Measurements from ENCODE around the gene NUDT16L1. TPM values are rescaled to one million over a fixed set of nuclear protein-coding genes. Genes with fewer than 3 reads are reported as not detected.
"Not testable (repeated sequence)": the region's sequence is repeated elsewhere in the genome, so short reads cannot be mapped to it uniquely, and the experiment has no call there.

NUDT16L1 gene
- total and polyA plus RNA-seq, 2 donors (not counting 1 experiment from before 2014, with no cell fraction given) = 14.0 to 21.5 TPM

DNA sequence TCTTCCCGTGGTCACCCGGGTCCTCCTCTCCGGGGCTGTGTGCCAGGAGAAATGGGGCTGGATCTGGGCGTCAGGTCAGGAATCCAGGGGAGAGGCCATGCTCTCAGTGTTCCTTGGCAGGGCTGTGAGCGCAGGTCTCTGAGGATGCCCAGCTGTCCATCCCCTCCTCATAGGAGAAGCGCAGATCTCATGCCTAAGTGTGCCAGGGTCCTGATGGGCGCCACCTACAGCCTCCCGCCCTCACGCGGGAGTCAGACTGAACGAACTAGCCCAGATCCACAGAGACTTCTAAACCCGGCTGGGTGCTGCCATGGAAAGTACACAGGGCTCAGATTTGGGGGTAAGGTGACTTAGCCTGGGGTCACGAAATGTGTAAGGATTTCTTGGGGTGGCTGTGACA, 44.4 kb upstream of the NUDT16L1 start:
- no peak overlapping the region for H3K9ac ChIP-seq (ENCODE audit: insufficient read depth, low read length)
- H3K4me1 ChIP-seq (ENCODE audit: control insufficient read depth, extremely low read depth, insufficient read depth, low read length) = no peaks in the 10 kb centered on the region
- H3K27ac ChIP-seq (ENCODE audit: insufficient read depth, low read length) = no peak overlapping the region
- H3K4me3 ChIP-seq (replicated peaks in 1 of 4; ENCODE audit: control extremely low read depth in 1 of 4, insufficient read depth in 1 of 4, low read depth in 3 of 4, low read length in 4 of 4) = no peak overlapping the region
- H3K79me2 ChIP-seq (ENCODE audit: control insufficient read depth, insufficient read depth, low read length) = peaks cover 11% of the 10 kb centered on the region
- no peak for DNase-seq (ENCODE audit: low read depth in 2 of 2)
- no peaks in the 10 kb centered on the region for H3K27me3 ChIP-seq (ENCODE audit: control insufficient read depth, insufficient read depth, low read length)
- TF ChIP-seq EZH2 (IDR thresholded peaks at IDR 0.05; ENCODE audit: low read length, missing control alignments) = no peak
- no peaks in the 10 kb centered on the region for H4K20me1 ChIP-seq (ENCODE audit: control insufficient read depth, extremely low read depth, insufficient read depth, low read length)
- no peaks in the 10 kb centered on the region for H3K9me3 ChIP-seq (ENCODE audit: control insufficient read depth, insufficient read depth, low read depth, low read length)
- no peak overlapping the region for H3K4me2 ChIP-seq (ENCODE audit: extremely low read depth, insufficient read depth, low read length)
- no peak overlapping the region for H2AFZ ChIP-seq (ENCODE audit: low read length)
- peaks cover 5% of the 10 kb centered on the region for H3K36me3 ChIP-seq (ENCODE audit: control insufficient read depth, insufficient read depth, low read length)

DNA sequence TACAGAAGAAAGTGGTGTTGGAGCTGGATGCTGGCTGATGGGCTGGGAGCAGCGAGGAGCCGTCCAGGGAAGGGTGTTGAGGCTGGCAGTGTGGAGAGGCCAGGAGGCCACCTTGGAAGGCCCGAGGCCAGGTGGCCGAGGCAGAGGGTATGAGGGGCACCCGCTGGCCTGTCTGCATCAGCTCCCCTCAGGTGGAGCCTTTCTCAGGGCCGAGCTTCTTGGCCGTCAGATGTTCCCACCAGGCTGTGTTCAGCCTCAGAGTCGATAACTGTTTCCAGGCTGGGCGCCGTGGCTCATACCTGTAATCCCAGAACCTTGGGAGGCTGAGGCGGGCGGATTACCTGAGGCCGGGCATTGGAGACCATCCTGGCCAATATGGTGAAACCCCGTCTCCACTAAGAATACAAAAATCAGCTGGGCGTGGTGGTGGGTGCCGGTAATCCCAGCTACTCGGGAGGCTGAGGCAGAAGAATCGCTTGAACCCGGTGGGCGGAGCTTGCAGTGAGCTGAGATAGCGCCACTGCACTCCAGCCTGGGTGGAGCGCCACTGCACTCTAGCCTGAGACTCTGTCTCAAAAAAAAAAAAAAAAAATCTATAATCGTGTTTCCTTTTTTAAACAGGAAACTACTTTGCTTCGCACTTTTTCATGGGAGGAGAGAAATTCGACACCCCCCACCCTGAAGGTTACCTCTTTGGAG, 43.5 kb upstream of the NUDT16L1 start:
- peaks cover 11% of the 10 kb centered on the region for H3K79me2 ChIP-seq (ENCODE audit: control insufficient read depth, insufficient read depth, low read length)
- no peak for TF ChIP-seq EZH2 (IDR thresholded peaks at IDR 0.05; ENCODE audit: low read length, missing control alignments)
- TF ChIP-seq, protein P1, sequence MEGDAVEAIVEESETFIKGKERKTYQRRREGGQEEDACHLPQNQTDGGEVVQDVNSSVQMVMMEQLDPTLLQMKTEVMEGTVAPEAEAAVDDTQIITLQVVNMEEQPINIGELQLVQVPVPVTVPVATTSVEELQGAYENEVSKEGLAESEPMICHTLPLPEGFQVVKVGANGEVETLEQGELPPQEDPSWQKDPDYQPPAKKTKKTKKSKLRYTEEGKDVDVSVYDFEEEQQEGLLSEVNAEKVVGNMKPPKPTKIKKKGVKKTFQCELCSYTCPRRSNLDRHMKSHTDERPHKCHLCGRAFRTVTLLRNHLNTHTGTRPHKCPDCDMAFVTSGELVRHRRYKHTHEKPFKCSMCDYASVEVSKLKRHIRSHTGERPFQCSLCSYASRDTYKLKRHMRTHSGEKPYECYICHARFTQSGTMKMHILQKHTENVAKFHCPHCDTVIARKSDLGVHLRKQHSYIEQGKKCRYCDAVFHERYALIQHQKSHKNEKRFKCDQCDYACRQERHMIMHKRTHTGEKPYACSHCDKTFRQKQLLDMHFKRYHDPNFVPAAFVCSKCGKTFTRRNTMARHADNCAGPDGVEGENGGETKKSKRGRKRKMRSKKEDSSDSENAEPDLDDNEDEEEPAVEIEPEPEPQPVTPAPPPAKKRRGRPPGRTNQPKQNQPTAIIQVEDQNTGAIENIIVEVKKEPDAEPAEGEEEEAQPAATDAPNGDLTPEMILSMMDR (conservative IDR thresholded peaks at IDR 0.05 in 1 of 2, IDR thresholded peaks at IDR 0.05 in 1 of 2; ENCODE audit: low read depth in 1 of 2, low read length in 2 of 2) = no peak
- H3K9ac ChIP-seq (ENCODE audit: insufficient read depth, low read length) = no peak overlapping the region
- H3K4me3 ChIP-seq (replicated peaks in 1 of 4; ENCODE audit: control extremely low read depth in 1 of 4, insufficient read depth in 1 of 4, low read depth in 3 of 4, low read length in 4 of 4) = no peak overlapping the region
- H3K36me3 ChIP-seq (ENCODE audit: control insufficient read depth, insufficient read depth, low read length) = peaks cover 9% of the 10 kb centered on the region
- no peak overlapping the region for H3K4me2 ChIP-seq (ENCODE audit: extremely low read depth, insufficient read depth, low read length)
- no peaks in the 10 kb centered on the region for H3K4me1 ChIP-seq (ENCODE audit: control insufficient read depth, extremely low read depth, insufficient read depth, low read length)
- no peak overlapping the region for H2AFZ ChIP-seq (ENCODE audit: low read length)
- no peaks in the 10 kb centered on the region for H3K9me3 ChIP-seq (ENCODE audit: control insufficient read depth, insufficient read depth, low read depth, low read length)
- H4K20me1 ChIP-seq (ENCODE audit: control insufficient read depth, extremely low read depth, insufficient read depth, low read length) = no peaks in the 10 kb centered on the region
- no peak for DNase-seq (ENCODE audit: low read depth in 2 of 2)
- H3K27me3 ChIP-seq (ENCODE audit: control insufficient read depth, insufficient read depth, low read length) = no peaks in the 10 kb centered on the region
- no peak overlapping the region for H3K27ac ChIP-seq (ENCODE audit: insufficient read depth, low read length)

DNA sequence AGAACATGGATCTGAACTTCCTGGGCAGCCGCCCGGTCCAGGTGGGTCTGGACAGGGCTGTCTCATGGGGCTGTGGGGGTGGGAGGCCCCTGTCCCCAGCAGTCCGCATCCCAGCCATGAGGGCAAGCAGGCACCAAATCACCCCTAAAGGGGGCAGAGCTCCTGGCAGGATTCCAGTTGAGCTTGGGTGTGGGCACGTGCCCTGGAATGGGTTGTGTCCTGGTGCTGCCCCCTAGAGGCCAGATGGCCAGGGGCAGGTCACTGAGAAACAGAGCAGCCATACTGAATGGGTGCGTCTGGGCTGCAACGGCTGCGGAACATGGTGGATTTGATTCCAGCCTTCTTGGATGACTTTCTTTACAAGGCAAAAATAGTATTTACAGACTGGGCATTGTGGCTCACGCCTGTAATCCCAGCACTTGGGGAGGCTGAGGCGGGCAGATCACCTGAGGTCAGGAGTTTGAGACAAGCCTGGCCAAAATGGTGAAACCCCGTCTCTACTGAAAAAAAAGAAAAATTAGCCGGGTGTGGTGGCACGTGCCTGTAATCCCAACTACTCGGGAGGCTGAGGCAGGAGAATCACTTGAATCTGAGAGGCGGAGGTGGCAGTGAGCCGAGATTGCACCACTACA, 42.8 kb upstream of the NUDT16L1 start:
- H2AFZ ChIP-seq (ENCODE audit: low read length); H3K4me2 ChIP-seq (ENCODE audit: extremely low read depth, insufficient read depth, low read length); H4K20me1 ChIP-seq (ENCODE audit: control insufficient read depth, extremely low read depth, insufficient read depth, low read length); H3K27ac ChIP-seq (ENCODE audit: insufficient read depth, low read length); H3K4me3 ChIP-seq (replicated peaks in 1 of 4; ENCODE audit: control extremely low read depth in 1 of 4, insufficient read depth in 1 of 4, low read depth in 3 of 4, low read length in 4 of 4); H3K79me2 ChIP-seq (ENCODE audit: control insufficient read depth, insufficient read depth, low read length); H3K4me1 ChIP-seq (ENCODE audit: control insufficient read depth, extremely low read depth, insufficient read depth, low read length); H3K27me3 ChIP-seq (ENCODE audit: control insufficient read depth, insufficient read depth, low read length); H3K9me3 ChIP-seq (ENCODE audit: control insufficient read depth, insufficient read depth, low read depth, low read length); H3K9ac ChIP-seq (ENCODE audit: insufficient read depth, low read length): not testable (repeated sequence)
- TF ChIP-seq, protein P1 (conservative IDR thresholded peaks at IDR 0.05 in 1 of 2, IDR thresholded peaks at IDR 0.05 in 1 of 2; ENCODE audit: low read depth in 1 of 2, low read length in 2 of 2) = peak; percentile 37 to 66
- H3K36me3 ChIP-seq (ENCODE audit: control insufficient read depth, insufficient read depth, low read length) = peaks cover 11% of the 10 kb centered on the region
- DNase-seq (ENCODE audit: low read depth in 2 of 2) = peak; percentile 22 to 50

All from fibroblast of lung (primary cell).